ENCODE results near the gene RGS12.

Gene RGS12

GRCh38 chr4:3335385-3335784 lies 42.6 kb downstream of the RGS12 start:
- DNase-seq (ENCODE audit: low read depth): no peak

GRCh38 chr4:3335982-3336381 lies 43.2 kb downstream of the RGS12 start:
- DNase-seq (ENCODE audit: low read depth): no peak

DNA sequence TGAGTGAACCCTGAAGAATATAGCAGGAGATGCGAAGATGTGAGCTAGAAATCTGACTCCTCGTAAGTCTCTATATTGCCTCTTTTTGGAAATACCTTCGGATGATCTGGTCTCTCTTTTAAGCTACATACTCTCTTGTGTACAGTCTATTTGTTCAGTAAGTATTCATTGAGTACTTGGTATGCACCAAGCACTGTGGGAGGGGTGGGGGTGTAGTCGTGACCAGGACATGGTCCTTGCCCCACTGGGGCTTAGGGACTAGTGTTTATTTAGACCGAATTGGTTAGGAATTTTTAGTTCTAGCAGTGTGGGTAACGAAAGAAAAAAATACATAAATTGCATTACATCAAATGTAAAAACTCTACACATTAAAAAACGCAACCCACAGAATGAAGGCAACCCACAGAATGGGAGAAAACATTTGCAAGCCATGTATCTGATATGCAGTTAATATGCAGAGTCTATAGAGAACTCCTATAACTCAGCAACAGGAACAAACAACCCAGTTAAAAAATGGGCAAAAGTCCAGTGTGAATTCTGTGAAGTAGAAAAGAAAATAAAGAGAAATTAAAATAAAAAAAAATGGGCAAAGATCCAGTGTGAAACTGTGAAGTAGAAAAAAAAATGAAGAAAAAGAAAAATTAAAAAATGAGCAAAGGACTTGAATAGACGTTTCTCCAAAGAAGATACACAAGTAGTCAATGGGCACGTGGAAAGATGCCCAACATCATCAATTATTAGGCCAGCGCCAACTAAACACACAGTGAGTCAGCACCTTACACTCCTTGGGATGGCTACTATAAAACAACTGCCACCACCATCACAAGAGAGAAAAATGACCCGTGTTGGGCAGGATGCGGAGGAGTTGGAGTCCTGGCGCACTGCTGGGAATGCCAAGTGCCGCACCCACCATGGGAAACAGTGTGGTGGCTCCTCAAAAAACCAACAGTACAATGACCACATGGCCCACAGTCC lies 43.8 kb downstream of the RGS12 start:
- DNase-seq (ENCODE audit: low read depth): no peak

DNA sequence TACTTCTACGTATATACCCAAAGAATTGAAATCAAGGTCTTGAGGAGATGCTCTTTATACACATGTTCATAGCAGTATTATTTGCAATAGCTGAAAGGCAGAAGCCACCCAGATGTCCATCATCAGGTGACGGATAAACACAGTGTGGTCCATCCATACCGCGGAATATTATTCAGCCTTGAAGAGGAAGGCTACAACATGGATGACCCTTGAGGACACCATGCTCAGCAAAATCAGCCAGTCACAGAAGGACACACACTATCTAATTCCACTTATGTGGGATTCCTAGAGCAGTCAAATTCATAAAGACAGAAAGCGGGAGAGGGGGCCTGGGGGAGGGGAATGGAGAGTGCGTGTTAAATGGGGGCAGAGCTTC lies 44.5 kb downstream of the RGS12 start:
- DNase-seq (ENCODE audit: low read depth): no peak

- no peak for DNase-seq (ENCODE audit: low read depth)
These were observed 45.0 kb downstream of the RGS12 start for GRCh38 chr4:3337811-3338210.

DNA sequence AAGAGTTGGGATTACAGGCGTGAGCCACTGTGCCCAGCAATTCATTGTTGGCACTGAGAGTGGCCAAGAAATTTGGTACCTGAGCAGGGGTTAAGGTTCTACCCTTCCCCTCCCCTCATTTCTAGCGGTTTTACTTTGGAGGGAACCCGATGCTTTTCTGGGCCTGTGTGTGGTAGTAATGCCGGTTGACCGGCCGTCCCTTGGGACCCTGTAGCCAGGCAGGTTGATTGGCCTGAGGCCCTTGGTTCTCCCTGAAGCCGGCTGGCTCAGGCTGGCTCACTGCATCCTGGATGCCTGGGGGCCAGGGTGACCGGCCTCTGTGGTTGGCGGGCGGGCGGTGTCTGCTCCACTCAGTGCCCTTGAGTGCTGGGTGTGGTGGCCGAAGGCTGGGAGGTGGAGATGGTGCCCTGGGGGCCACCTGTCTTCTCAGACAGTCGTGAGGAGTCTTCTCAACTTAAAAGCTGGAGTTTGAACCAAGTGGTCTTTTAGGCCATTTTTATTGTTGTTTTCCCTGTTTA lies 45.6 kb downstream of the RGS12 start:
- no peak for DNase-seq (ENCODE audit: low read depth)

GRCh38 chr4:3338976-3339531 lies 46.2 kb downstream of the RGS12 start:
- no peak for DNase-seq (ENCODE audit: low read depth)

GRCh38 chr4:3339577-3339976 lies 46.8 kb downstream of the RGS12 start:
- DNase-seq (ENCODE audit: low read depth): no peak

DNA sequence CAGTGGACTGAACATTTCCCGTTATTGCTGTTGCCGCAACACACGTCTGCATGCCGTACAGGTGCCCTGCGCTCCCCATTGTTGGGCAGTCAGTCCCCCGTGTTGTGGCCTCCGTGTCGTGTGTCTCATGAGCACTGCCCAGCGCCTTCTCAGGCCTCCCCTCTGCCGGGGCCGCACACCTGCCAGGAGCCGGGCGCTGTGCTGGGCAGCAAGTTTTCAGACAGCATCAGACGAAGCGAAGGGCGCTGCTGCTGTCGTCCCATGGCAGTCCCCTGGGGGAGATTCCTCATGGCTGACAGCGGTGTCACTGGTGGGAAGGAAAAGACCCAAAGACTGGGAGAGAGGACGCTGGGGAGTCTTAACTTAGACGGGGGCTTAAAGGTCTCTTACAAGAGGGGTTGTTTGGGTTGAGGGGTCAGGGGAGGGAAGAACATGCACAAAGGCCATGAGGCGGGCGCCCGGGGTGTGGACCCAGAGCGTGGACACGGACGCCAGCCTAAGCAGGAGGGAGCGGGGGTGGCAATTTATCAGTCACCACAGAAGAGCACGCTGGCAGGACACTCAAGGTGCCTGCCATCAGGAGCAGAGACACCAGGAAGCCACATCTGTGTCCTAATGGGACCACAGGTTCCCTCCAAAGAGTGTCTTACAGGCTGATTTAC lies 47.3 kb downstream of the RGS12 start:
- DNase-seq (ENCODE audit: low read depth): no peak

- no peak for DNase-seq (ENCODE audit: low read depth)
These were observed 47.9 kb downstream of the RGS12 start for GRCh38 chr4:3340700-3341083.

GRCh38 chr4:3341760-3342159 lies 48.9 kb downstream of the RGS12 start:
- DNase-seq (ENCODE audit: low read depth): no peak

DNA sequence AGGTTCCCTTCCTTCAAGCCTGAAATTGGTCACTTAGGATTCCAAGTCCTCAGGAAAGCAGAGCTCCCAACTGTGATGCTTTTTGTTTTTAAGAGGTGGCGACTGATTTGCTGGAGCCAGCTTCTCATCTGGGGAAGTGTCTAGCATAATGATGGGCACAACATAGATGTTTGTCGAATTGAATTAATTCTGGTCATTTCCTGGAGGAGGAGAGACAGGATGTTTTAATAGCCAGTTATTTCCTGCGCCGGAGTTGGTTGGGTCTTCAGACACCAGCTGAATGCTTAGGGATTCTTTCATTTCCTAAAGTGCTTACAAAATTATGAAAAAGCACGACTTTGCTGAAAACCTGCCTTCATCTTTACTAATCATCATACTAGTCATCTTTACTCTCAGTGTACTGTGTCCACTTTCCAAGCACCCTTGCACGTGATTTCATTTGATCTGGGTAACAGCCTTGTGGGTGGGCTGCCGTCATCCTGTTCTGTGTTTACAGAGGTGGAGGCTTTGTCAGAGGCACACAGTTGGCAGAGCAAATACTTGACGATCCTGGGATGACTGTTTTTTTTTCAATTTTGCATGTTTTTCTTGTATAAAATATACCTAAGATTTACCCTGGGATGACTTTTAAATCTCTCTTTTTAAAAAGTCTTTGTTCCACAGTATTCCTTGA lies 49.5 kb downstream of the RGS12 start:
- no peak for DNase-seq (ENCODE audit: low read depth)
